Esophagus squamous epithelium (tissue), 4 donors: ENCODE data around the gene SHFL.

Experiments
- CTCF ChIP-seq, 6 experiments: fragments of 450-650 bp in 4 of 6; fragments of 200-600 bp in 2 of 6; sonication (generic) in 2 of 6; IDR thresholded peaks; one replicate each; pipeline ENCODE4 v1.5.1; 2016 to 2019; ENCODE audit warnings: antibody characterized with exemption in 6 of 6, mild to moderate bottlenecking in 4 of 6, moderate library complexity in 4 of 6
- POLR2A ChIP-seq, 4 donors: fragments of 450-650 bp; IDR thresholded peaks; one replicate each; pipeline ENCODE4 v1.6.1; 2017; ENCODE audit warnings: antibody characterized with exemption in 4 of 4, mild to moderate bottlenecking in 4 of 4, moderate library complexity in 3 of 4

- TF ChIP-seq POLR2A (IDR thresholded peaks at IDR 0.05) (no peak), CTCF (IDR thresholded peaks at IDR 0.05) (no peak)
Observed at GRCh38 chr19:10141479-10141878, 55.4 kb downstream of the SHFL start.
